HG03342 (cell line): Measurements from ENCODE around the gene FAM186B.

ENCODE experiments used
- ATAC-seq: cut with Tn5 transposase; IDR thresholded peaks from one replicate; pipeline ENCODE4 v1.9.1; 2021; ENCODE audit warnings: mild to moderate bottlenecking, moderate library complexity; ENCODE audit not compliant: unreplicated experiment

FAM186B gene

GRCh38 chr12:49636574-49636973 is 31.1 kb upstream of the FAM186B start:
- ATAC-seq: no peak

- no peak for ATAC-seq
These were observed 30.2 kb upstream of the FAM186B start for GRCh38 chr12:49635656-49636055.

- ATAC-seq: no peak
These were observed 29.6 kb upstream of the FAM186B start for GRCh38 chr12:49635036-49635435.

- no peak for ATAC-seq
These were observed 28.4 kb upstream of the FAM186B start for GRCh38 chr12:49633703-49634345.

GRCh38 chr12:49632986-49633702 is 27.7 kb upstream of the FAM186B start:
- no peak for ATAC-seq

GRCh38 chr12:49632401-49632800 is 27.0 kb upstream of the FAM186B start:
- no peak for ATAC-seq

- no peak for ATAC-seq
These were observed 26.0 kb upstream of the FAM186B start for GRCh38 chr12:49631336-49631907.

- no peak for ATAC-seq
These were observed 22.4 kb upstream of the FAM186B start for GRCh38 chr12:49627752-49628360.

GRCh38 chr12:49626836-49627235 is 21.4 kb upstream of the FAM186B start:
- no peak for ATAC-seq

- no peak for ATAC-seq
These were observed 20.9 kb upstream of the FAM186B start for GRCh38 chr12:49626169-49626835.

GRCh38 chr12:49624921-49625577 is 19.6 kb upstream of the FAM186B start:
- ATAC-seq: no peak

- ATAC-seq: peak; percentile 76
These were observed 17.9 kb upstream of the FAM186B start, which contains the start of gene PRPF40B for GRCh38 chr12:49623142-49623904. Gene PRPF40B, plus strand, starts transcription at chr12:49623561. Its CDS starts 30 bp downstream, at chr12:49623591.

GRCh38 chr12:49622501-49623141 is 17.2 kb upstream of the FAM186B start:
- peak; percentile 28 for ATAC-seq

GRCh38 chr12:49621651-49622500 is 16.4 kb upstream of the FAM186B start:
- ATAC-seq: no peak

- no peak for ATAC-seq
These were observed 13.8 kb upstream of the FAM186B start for GRCh38 chr12:49619286-49619685.

GRCh38 chr12:49618576-49618975 is 13.1 kb upstream of the FAM186B start:
- no peak for ATAC-seq

- no peak for ATAC-seq
These were observed 11.2 kb upstream of the FAM186B start for GRCh38 chr12:49616533-49617219.

GRCh38 chr12:49615725-49616124 is 10.3 kb upstream of the FAM186B start:
- no peak for ATAC-seq
